LNCaP clone FGC (cell line): ENCODE data around the gene NR2E1.

Experiments used
- DNase-seq: peaks from one replicate; pipeline ENCODE4 v3.0.0-alpha.2; 2011; ENCODE audit warnings: low read depth
- H3K4me3 ChIP-seq: 2 replicates; pipeline ENCODE4 v1.5.1; 2011; ENCODE audit warnings: mild to moderate bottlenecking, low read depth, low read length, control low read depth
- CTCF ChIP-seq: IDR thresholded peaks from 2 replicates; pipeline ENCODE4 v1.5.1; 2012; ENCODE audit warnings: mild to moderate bottlenecking; ENCODE audit not compliant: control insufficient read depth, insufficient read depth; ENCODE audit errors: extremely low read depth

NR2E1 gene

GRCh38 chr6:108156180-108156937 is 9.5 kb upstream of the NR2E1 start:
- no peak for TF ChIP-seq CTCF
- no peak overlapping the region for H3K4me3 ChIP-seq
- peak; percentile 97 for DNase-seq

GRCh38 chr6:108156938-108157233 is 8.9 kb upstream of the NR2E1 start:
- TF ChIP-seq CTCF, result no peak
- H3K4me3 ChIP-seq, result no peak overlapping the region
- no peak for DNase-seq

- H3K4me3 ChIP-seq, result no peak overlapping the region
- no peak for TF ChIP-seq CTCF
- DNase-seq, result no peak
These were observed 8.4 kb upstream of the NR2E1 start for GRCh38 chr6:108157234-108157980.

GRCh38 chr6:108157981-108158525 is 7.8 kb upstream of the NR2E1 start:
- no peak overlapping the region for H3K4me3 ChIP-seq
- TF ChIP-seq CTCF, result no peak
- no peak for DNase-seq

- no peak overlapping the region for H3K4me3 ChIP-seq
- no peak for TF ChIP-seq CTCF
- DNase-seq, result no peak
These were observed 5.8 kb upstream of the NR2E1 start for GRCh38 chr6:108159981-108160380.

GRCh38 chr6:108161724-108162282 is 4.0 kb upstream of the NR2E1 start:
- TF ChIP-seq CTCF, result no peak
- H3K4me3 ChIP-seq, result no peak overlapping the region
- no peak for DNase-seq
